HCT116 (cell line): ENCODE data around the gene COG8. TPM values are rescaled to one million over a fixed set of nuclear protein-coding genes. Genes with fewer than 3 reads are reported as not detected.

Experiments used
- ATAC-seq: fragments of 200-7000 bp; cut with Tn5 transposase; 2 replicates; pipeline ENCODE4 v1.9.1; 2020; ENCODE audit warnings: mild to moderate bottlenecking, moderate library complexity
- BruUV-seq: library from RNA; stranded (reverse); fragments of 400-500 nt; replicated peaks from 2 replicates; lab custom pipeline; 2021; lab: Mats Ljungman, UMichigan
- CTCF ChIA-PET: fragments of 300-600 bp; sonication (Branson Sonifier 250); formaldehyde crosslinking; loops from one replicate; lab custom pipeline; 2021; ENCODE audit warnings: antibody characterized with exemption; lab: Charles Lee
- POLR2A ChIA-PET: fragments of 300-600, 350-600 bp; sonication (Branson Sonifier 250); formaldehyde crosslinking; loops from one replicate; lab custom pipeline; 2021; ENCODE audit warnings: antibody characterized with exemption; lab: Charles Lee
- RAD21 ChIA-PET, 2 experiments: fragments of 300-600 bp; sonication (Branson Sonifier 250); formaldehyde crosslinking; loops; one replicate each; lab custom pipeline; 2023; ENCODE audit warnings: low total read pairs in 2 of 2; ENCODE audit not compliant: uncharacterized antibody in 2 of 2, unreplicated experiment in 2 of 2, low non-redundant PET in 1 of 2; lab: Charles Lee
- DNase-seq: peaks from one replicate; pipeline ENCODE4 v3.0.0-alpha.2; 2010; ENCODE audit warnings: low read depth, low spot score
- H2AFZ ChIP-seq: fragments of 200-600 bp; shearing (Covaris generic), sonication (generic); 2 replicates; pipeline ENCODE4 v1.6.1; 2017; ENCODE audit warnings: low read depth, mixed run types, mixed read lengths, antibody characterized with exemption, low read length; ENCODE audit not compliant: poor library complexity, severe bottlenecking
- H3K27ac ChIP-seq: 2 replicates; pipeline ENCODE4 v1.5.1; 2012; ENCODE audit warnings: low read depth, low read length
- H3K27me3 ChIP-seq: fragments of 200-600 bp; sonication (generic); 2 replicates; pipeline ENCODE4 v1.6.1; 2016; ENCODE audit warnings: mixed run types, low read length, mixed read lengths; ENCODE audit not compliant: insufficient read depth
- H3K36me3 ChIP-seq, 2 experiments: fragments of 200-500 bp in 1 of 2; fragments of 200-600 bp in 1 of 2; sonication (Bioruptor generic) in 1 of 2; sonication (generic) in 1 of 2; 2 replicates each; pipeline versions ENCODE4 v1.5.1 to v1.6.1; 2014 to 2016; ENCODE audit warnings: low read length in 2 of 2, inconsistent platforms in 1 of 2, mixed read lengths in 1 of 2, mixed run types in 1 of 2; ENCODE audit not compliant: insufficient read depth in 2 of 2, control insufficient read depth in 1 of 2
- H3K4me1 ChIP-seq, 2 experiments: fragments of 200-600 bp in 1 of 2; sonication (generic) in 1 of 2; 2 replicates each; pipeline versions ENCODE4 v1.5.1 to v1.6.1; 2012 to 2017; ENCODE audit warnings: low read length in 2 of 2, inconsistent platforms in 1 of 2, mild to moderate bottlenecking in 1 of 2, mixed read lengths in 1 of 2, mixed run types in 1 of 2, moderate library complexity in 1 of 2; ENCODE audit not compliant: insufficient read depth in 2 of 2, control insufficient read depth in 1 of 2
- H3K4me2 ChIP-seq: fragments of 200-600 bp; sonication (generic); 2 replicates; pipeline ENCODE4 v1.6.1; 2017; ENCODE audit warnings: mixed run types, low read length, mixed read lengths
- H3K4me3 ChIP-seq, 2 experiments: fragments of 200-600 bp in 1 of 2; sonication (generic) in 1 of 2; replicated peaks in 1 of 2; 2 replicates each; pipeline ENCODE4 v1.5.1; 2011 to 2016; ENCODE audit warnings: low read length in 2 of 2, control low read depth in 1 of 2, low read depth in 1 of 2, mild to moderate bottlenecking in 1 of 2, mixed read lengths in 1 of 2, mixed run types in 1 of 2
- H3K79me2 ChIP-seq: fragments of 200-600 bp; sonication (generic); 2 replicates; pipeline ENCODE4 v1.6.1; 2017; ENCODE audit warnings: mild to moderate bottlenecking, mixed run types, low read length, moderate library complexity, mixed read lengths; ENCODE audit not compliant: insufficient read depth
- H3K9ac ChIP-seq: fragments of 200-600 bp; sonication (generic); 2 replicates; pipeline ENCODE4 v1.6.1; 2016; ENCODE audit warnings: low read length, mixed read lengths
- H3K9me2 ChIP-seq: fragments of 200-600 bp; sonication (generic), shearing (Covaris generic); 2 replicates; pipeline ENCODE4 v1.6.1; 2017; ENCODE audit warnings: mixed run types, mild to moderate bottlenecking, moderate library complexity; ENCODE audit not compliant: insufficient read depth
- H3K9me3 ChIP-seq, 2 experiments: fragments of 200-500 bp in 1 of 2; fragments of 200-600 bp in 1 of 2; sonication (Bioruptor generic) in 1 of 2; sonication (generic) in 1 of 2; 2 replicates each; pipeline ENCODE4 v1.6.1; 2014 to 2017; ENCODE audit warnings: low read length in 2 of 2, mixed read lengths in 2 of 2, inconsistent platforms in 1 of 2, low read depth in 1 of 2, mild to moderate bottlenecking in 1 of 2, mixed run types in 1 of 2, moderate library complexity in 1 of 2; ENCODE audit not compliant: control insufficient read depth in 1 of 2, insufficient read depth in 1 of 2
- H4K20me1 ChIP-seq: fragments of 200-600 bp; sonication (generic), shearing (Covaris generic); 2 replicates; pipeline ENCODE4 v1.6.1; 2017; ENCODE audit warnings: mixed run types, mild to moderate bottlenecking, moderate library complexity; ENCODE audit not compliant: insufficient read depth
- CBX3 ChIP-seq: IDR thresholded peaks from 2 replicates; pipeline ENCODE4 v1.6.1; 2012; ENCODE audit warnings: low read depth
- CTCF ChIP-seq, 3 experiments: fragments of 200-600 bp in 1 of 3; sonication (generic) in 1 of 3; IDR thresholded peaks in 2 of 3; conservative IDR thresholded peaks in 1 of 3; 2 replicates each; pipeline ENCODE4 v1.5.1; 2012 to 2017; ENCODE audit warnings: low read depth in 2 of 3, low read length in 2 of 3, antibody characterized with exemption in 1 of 3, borderline replicate concordance in 1 of 3, control low read depth in 1 of 3, mild to moderate bottlenecking in 1 of 3, mixed read lengths in 1 of 3, mixed run types in 1 of 3, moderate library complexity in 1 of 3; ENCODE audit not compliant: insufficient read depth in 1 of 3
- EGR1 ChIP-seq: IDR thresholded peaks from 2 replicates; pipeline ENCODE4 v1.6.1; 2012; ENCODE audit warnings: low read depth
- POLR2A ChIP-seq: IDR thresholded peaks from 2 replicates; pipeline ENCODE4 v1.7.0; 2011; ENCODE audit warnings: borderline replicate concordance; ENCODE audit not compliant: insufficient read depth, insufficient read length; ENCODE audit errors: extremely low read depth
- POLR2AphosphoS5 ChIP-seq: IDR thresholded peaks from 2 replicates; pipeline ENCODE4 v1.6.1; 2011; ENCODE audit warnings: mild to moderate bottlenecking, low read depth, low read length, moderate library complexity
- RAD21 ChIP-seq: IDR thresholded peaks from 2 replicates; pipeline ENCODE4 v1.6.1; 2012; ENCODE audit warnings: low read depth, mild to moderate bottlenecking
- REST ChIP-seq: IDR thresholded peaks from 2 replicates; pipeline ENCODE4 v1.6.1; 2012; ENCODE audit warnings: low read depth
- SRF ChIP-seq: IDR thresholded peaks from 2 replicates; pipeline ENCODE4 v1.6.1; 2012; ENCODE audit warnings: low read depth
- YY1 ChIP-seq: IDR thresholded peaks from 2 replicates; pipeline ENCODE4 v1.6.1; 2011; ENCODE audit warnings: low read length, low read depth, moderate library complexity, mild to moderate bottlenecking; ENCODE audit not compliant: insufficient replicate concordance; ENCODE audit errors: extremely low read depth
- ZBTB33 ChIP-seq: IDR thresholded peaks from 2 replicates; pipeline ENCODE4 v1.6.1; 2011; ENCODE audit warnings: mild to moderate bottlenecking, low read length, moderate library complexity; ENCODE audit not compliant: insufficient replicate concordance; ENCODE audit errors: extremely low read depth
- ZFX ChIP-seq: fragments of 450-650 bp; IDR thresholded peaks from 2 replicates; pipeline ENCODE4 v1.6.1; 2017
- intact Hi-C: fragments of 100-400 bp; cut with micrococcal nuclease; formaldehyde crosslinking; loops from 2 replicates; pipeline ENCODE4 v1.10.0; 2022
- total RNA-seq: library from RNA; stranded (reverse); gene quantifications from one replicate; pipeline ENCODE4 v1.2.1, GENCODE V29; 2021; ENCODE audit not compliant: unreplicated experiment

COG8 gene
- total RNA-seq, 1 experiment from 2014 or later, result 50.3 TPM

- H3K79me2 ChIP-seq, result peaks cover 44% of the 10 kb centered on the region
- BruUV-seq, result TSS peak; percentile 67
- no peak for TF ChIP-seq EGR1
- TF ChIP-seq RAD21, result peak; percentile 63
- TF ChIP-seq SRF, result no peak
- TF ChIP-seq POLR2AphosphoS5, result peak; percentile 79
- no peak for TF ChIP-seq REST
- peak; percentile 9 for TF ChIP-seq ZBTB33
- TF ChIP-seq YY1, result peak; percentile 53
- TF ChIP-seq CTCF (IDR thresholded peaks at IDR 0.05 in 2 of 3, conservative IDR thresholded peaks at IDR 0.05 in 1 of 3; ENCODE audit: borderline replicate concordance in 1 of 3, insufficient read depth in 1 of 3, low read depth in 2 of 3, low read length in 2 of 3), result peak; percentile 58 to 87 (median 65)
- peak; percentile 85 for TF ChIP-seq CBX3
- no peak for TF ChIP-seq ZFX
- peak; percentile 53 for TF ChIP-seq POLR2A
- peak; percentile 96 for ATAC-seq
- intact Hi-C loops, result no loop called here
- no peaks in the 10 kb centered on the region for H3K9me2 ChIP-seq
- CTCF ChIA-PET, result no interaction called here
- H3K27me3 ChIP-seq, result no peaks in the 10 kb centered on the region
- H3K36me3 ChIP-seq, result peaks cover 11 to 14% of the 10 kb centered on the region in 2 experiments; a peak in 3 of 4 replicates
- H3K9ac ChIP-seq, result peak within 1 kb of the TSS; percentile 85
- H3K4me1 ChIP-seq, result peaks cover 6 to 14% of the 10 kb centered on the region in 2 experiments
- peak; percentile 89 for DNase-seq
- H3K9me3 ChIP-seq, result no peaks in the 10 kb centered on the region
- H4K20me1 ChIP-seq, result no peaks in the 10 kb centered on the region
- POLR2A ChIA-PET, result no interaction called here
- H3K4me2 ChIP-seq, result peak within 1 kb of the TSS; percentile 96
- H3K27ac ChIP-seq, result peak within 1 kb of the TSS; percentile 85
- H2AFZ ChIP-seq, result no peak within 1 kb of the TSS
- H3K4me3 ChIP-seq, result peak within 1 kb of the TSS; percentile 84 to 89
- RAD21 ChIA-PET, result no interaction called here
Measured at GRCh38 chr16:69310653-69311532, 28.5 kb downstream of the COG8 start, which contains the start of gene VPS4A. VPS4A (plus strand) TSS chr16:69311350; CDS start chr16:69311512, 162 bp downstream.
